GM10266 (cell line): ENCODE data around the gene KCNT2.

ENCODE experiments used
- DNase-seq: peaks from one replicate; pipeline ENCODE4 v3.0.0; 2012; ENCODE audit errors: extremely low spot score
- TF ChIP-seq, protein P1 (sequence below): IDR thresholded peaks from 2 replicates; pipeline ENCODE4 v1.5.1; 2012; ENCODE audit warnings: mild to moderate bottlenecking, low read depth; ENCODE audit not compliant: control insufficient read depth, insufficient read depth; ENCODE audit errors: missing control alignments

Gene KCNT2

DNA sequence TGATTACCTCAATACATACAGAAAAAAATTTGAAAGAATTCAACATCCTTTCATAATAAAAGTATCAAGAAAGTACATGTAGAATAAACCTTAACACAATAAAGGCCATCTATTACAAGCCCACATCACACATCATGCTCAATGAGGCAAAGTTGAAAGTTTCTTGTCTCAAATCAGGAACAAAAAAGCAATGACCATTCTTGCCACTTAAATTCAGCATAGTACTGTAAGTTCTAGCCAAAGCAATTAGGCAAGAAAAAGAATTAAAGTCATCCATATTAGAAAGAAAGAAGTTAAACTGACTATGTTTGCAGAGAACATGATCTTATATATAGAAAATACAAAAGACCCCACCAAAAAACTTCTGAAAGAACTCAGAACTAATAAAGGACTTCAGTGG is 44.5 kb downstream of the KCNT2 start:
- DNase-seq = no peak
- TF ChIP-seq, protein P1, sequence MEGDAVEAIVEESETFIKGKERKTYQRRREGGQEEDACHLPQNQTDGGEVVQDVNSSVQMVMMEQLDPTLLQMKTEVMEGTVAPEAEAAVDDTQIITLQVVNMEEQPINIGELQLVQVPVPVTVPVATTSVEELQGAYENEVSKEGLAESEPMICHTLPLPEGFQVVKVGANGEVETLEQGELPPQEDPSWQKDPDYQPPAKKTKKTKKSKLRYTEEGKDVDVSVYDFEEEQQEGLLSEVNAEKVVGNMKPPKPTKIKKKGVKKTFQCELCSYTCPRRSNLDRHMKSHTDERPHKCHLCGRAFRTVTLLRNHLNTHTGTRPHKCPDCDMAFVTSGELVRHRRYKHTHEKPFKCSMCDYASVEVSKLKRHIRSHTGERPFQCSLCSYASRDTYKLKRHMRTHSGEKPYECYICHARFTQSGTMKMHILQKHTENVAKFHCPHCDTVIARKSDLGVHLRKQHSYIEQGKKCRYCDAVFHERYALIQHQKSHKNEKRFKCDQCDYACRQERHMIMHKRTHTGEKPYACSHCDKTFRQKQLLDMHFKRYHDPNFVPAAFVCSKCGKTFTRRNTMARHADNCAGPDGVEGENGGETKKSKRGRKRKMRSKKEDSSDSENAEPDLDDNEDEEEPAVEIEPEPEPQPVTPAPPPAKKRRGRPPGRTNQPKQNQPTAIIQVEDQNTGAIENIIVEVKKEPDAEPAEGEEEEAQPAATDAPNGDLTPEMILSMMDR = no peak

DNA sequence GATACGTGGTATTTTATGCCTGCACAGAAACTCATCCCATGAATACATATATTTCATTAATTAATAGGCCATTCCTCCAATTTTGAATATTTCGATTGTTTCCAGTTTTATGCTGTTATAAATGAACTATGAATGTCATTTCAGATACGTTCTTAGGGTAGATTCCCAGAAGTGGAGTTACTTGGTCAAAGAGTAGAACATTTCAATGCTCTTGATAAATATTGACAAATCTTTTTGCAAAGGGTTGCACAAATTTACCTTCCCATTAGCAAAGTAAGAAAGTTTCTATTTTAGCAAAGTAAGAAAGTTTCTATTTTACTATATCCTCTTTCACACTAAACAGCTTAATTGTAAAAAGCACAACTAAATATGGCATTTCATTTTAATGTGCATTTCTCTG is 48.9 kb downstream of the KCNT2 start:
- TF ChIP-seq, protein P1 = no peak
- no peak for DNase-seq

DNA sequence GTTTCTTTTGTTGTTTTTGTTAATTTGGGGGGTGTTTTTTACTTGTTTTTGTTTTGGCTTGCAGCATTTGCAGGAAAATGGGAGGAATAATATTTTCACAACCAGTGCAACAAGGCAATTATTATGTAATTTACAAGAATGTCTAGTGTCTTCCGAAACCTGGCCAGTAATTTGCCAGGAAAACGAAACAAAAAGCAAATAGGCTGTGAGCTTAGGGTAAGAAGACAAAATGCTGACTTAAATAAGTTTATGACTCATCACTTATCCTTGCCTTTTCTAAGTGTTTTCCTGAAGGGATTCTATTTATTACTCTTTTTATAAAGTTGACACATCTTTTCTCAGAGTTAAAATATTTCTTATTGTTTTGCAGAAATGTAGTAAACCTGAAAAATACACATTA is 49.8 kb downstream of the KCNT2 start:
- DNase-seq = no peak
- TF ChIP-seq, protein P1 = no peak

DNA sequence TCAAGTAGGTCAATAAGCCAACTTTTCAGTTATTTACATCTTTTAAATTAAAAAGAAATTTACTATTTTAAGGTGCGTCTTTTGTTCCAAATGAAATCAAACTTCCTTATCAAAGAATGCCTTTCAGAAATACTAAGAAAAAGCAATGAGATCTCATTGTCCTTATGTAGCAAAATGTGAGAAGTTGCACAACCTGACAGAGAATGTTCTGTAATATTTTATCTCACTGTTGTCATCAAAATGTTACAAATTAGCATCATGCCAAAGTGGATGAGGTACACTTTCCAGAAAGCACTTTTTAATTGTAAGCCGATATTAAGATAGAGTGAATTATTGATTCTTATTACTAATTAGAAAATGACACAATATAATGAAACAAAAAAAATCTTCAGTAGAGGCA is 50.4 kb downstream of the KCNT2 start:
- DNase-seq = no peak
- TF ChIP-seq, protein P1 = no peak

DNA sequence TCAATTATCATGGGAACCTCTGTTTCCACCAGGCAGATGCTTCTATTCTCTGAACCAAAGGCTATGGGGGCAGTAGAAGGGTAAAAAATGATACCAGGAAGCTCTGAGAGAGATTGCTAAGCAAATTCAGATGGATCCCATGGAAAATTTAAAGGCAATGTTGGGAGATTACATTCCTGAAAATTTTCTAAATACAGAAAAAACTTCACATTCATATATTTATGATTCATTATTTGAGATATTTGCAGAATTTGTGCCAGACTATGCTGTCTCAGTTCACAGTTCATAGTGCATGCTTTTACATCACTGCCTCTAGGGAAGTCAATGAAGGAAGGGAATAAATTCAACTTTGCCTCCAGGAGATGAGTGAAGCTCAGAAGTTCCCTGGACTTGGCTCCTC is 57.5 kb downstream of the KCNT2 start:
- TF ChIP-seq, protein P1 = no peak
- no peak for DNase-seq

DNA sequence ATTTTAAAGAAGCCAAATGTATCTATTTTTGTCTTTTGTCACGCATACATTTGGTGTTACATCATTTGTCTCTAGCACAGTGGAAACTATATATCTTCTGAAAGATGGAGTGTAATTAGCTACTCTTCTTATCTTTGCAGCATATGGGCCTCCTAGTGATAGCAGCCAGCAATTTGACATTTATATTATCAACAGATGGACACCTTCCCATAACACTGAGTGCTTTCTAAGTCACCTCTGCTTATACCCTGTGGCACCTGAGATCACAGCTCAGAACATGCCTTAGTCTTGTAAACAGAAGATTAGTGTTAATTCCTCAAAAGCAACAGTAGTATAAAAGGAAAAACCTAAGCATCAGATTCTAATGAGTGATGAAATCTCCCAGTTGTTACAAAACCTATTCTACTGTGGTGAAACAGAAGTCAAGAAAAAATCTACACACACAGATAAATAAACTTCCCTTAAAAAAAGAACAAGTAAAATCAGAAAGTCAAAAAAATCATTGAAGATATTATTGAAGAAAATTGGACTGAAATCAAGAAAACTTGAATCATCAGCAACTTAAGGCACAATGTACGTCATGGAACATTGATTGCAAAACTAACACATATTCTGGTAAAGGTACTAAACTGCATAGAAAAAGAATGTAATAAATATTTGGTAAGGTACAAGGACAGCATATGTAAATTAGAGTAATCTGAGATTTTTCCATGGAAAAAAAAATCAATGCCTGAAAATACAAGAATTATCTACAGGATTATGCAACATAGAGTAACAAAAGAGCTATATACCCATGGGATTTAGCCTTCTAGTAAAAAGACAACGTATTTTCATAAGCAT is 61.7 kb downstream of the KCNT2 start:
- TF ChIP-seq, protein P1 = no peak
- no peak for DNase-seq

DNA sequence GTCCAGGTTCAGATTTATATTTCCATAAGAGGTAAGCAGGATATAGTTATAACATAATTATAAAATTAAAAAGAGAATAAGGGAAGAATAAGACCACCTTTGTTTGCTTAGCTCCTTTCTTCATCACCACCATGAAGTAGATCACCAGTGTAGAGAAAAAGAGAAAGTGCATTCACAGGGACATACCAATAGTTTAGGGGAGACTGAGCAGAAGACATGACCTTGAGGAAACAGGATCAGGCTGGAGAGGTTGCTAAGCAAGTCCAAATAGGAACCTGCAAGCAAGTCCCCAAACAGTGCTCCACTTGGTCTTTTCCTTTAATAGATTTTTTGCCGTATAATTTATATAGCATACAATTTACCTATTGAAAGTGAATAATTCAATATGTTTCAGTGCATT is 63.0 kb downstream of the KCNT2 start:
- TF ChIP-seq, protein P1 = no peak
- no peak for DNase-seq
